Activated T-cell treated with anti-CD3 and anti-CD28 coated beads, Interleukin-2, amount 50 U/mL, for 4 hours (primary cell): ENCODE results near the gene SNN. TPM values are rescaled to one million over a fixed set of nuclear protein-coding genes. Genes with fewer than 3 reads are reported as not detected.

ENCODE experiments used
- ATAC-seq, 2 donors: fragments of 200-7000 bp; cut with Tn5 transposase; one replicate each; pipeline ENCODE4 v1.10.0; 2021
- DNase-seq: peaks from one replicate; pipeline ENCODE4 v3.0.0-alpha.2; 2020
- H3K27me3 Mint-ChIP-seq: one replicate; pipeline ENCODE4 v1.8.0; 2021; ENCODE audit warnings: low read depth, mixed read lengths
- H3K36me3 Mint-ChIP-seq: one replicate; pipeline ENCODE4 v1.8.0; 2022; ENCODE audit warnings: mixed read lengths; ENCODE audit not compliant: insufficient read depth
- H3K4me1 Mint-ChIP-seq: one replicate; pipeline ENCODE4 v1.8.0; 2021; ENCODE audit warnings: low read depth, mixed read lengths
- H3K4me3 Mint-ChIP-seq: one replicate; pipeline ENCODE4 v1.8.0; 2021; ENCODE audit warnings: mild to moderate bottlenecking, moderate library complexity, mixed read lengths
- H3K9me3 Mint-ChIP-seq: one replicate; pipeline ENCODE4 v1.8.0; 2021; ENCODE audit warnings: mixed read lengths
- total RNA-seq, 3 donors: library from RNA; stranded (reverse); gene quantifications; one replicate each; pipeline ENCODE4 v1.2.1, GENCODE V29; 2021

Gene SNN
- total RNA-seq, 3 donors from 2014 or later = 6.5 to 8.3 (median 7.6) TPM

GRCh38 chr16:11707679-11708197 is 39.5 kb downstream of the SNN start:
- Mint-ChIP-seq H3K9me3 (no peaks in the 10 kb centered on the region), H3K36me3 (peaks cover 26% of the 10 kb centered on the region), H3K4me3 (no peak overlapping the region), H3K27me3 (no peaks in the 10 kb centered on the region), H3K4me1 (peaks cover 9% of the 10 kb centered on the region)
- ATAC-seq = no peak
- DNase-seq = no peak

GRCh38 chr16:11708421-11708820 is 40.2 kb downstream of the SNN start:
- Mint-ChIP-seq H3K4me1 (peaks cover 7% of the 10 kb centered on the region), H3K27me3 (no peaks in the 10 kb centered on the region), H3K9me3 (no peaks in the 10 kb centered on the region), H3K4me3 (no peak overlapping the region), H3K36me3 (peaks cover 23% of the 10 kb centered on the region)
- ATAC-seq (no peak), DNase-seq (no peak)

- H3K36me3 Mint-ChIP-seq = peaks cover 35% of the 10 kb centered on the region
- H3K9me3 Mint-ChIP-seq = no peaks in the 10 kb centered on the region
- ATAC-seq = no peak
Measured at GRCh38 chr16:11711662-11712061, 43.4 kb downstream of the SNN start.

GRCh38 chr16:11712122-11712521 is 43.9 kb downstream of the SNN start:
- DNase-seq (no peak), ATAC-seq (no peak)
- H3K9me3 Mint-ChIP-seq = no peaks in the 10 kb centered on the region
- no peaks in the 10 kb centered on the region for H3K27me3 Mint-ChIP-seq
- H3K4me1 Mint-ChIP-seq = peaks cover 7% of the 10 kb centered on the region
- H3K36me3 Mint-ChIP-seq = peaks cover 37% of the 10 kb centered on the region
- no peak overlapping the region for H3K4me3 Mint-ChIP-seq

More at GRCh38 chr16:11711662-11712061, 43.4 kb downstream of the SNN start:
- H3K4me1 Mint-ChIP-seq = peaks cover 6% of the 10 kb centered on the region
- DNase-seq = no peak
- H3K4me3 Mint-ChIP-seq = no peak overlapping the region
- no peaks in the 10 kb centered on the region for H3K27me3 Mint-ChIP-seq

GRCh38 chr16:11715246-11715947 is 47.1 kb downstream of the SNN start:
- Mint-ChIP-seq H3K4me1 (peaks cover 15% of the 10 kb centered on the region), H3K4me3 (no peak overlapping the region), H3K27me3 (no peaks in the 10 kb centered on the region), H3K9me3 (no peaks in the 10 kb centered on the region), H3K36me3 (peaks cover 34% of the 10 kb centered on the region)
- ATAC-seq (no peak), DNase-seq (no peak)

GRCh38 chr16:11716336-11716735 is 48.1 kb downstream of the SNN start:
- H3K4me1 Mint-ChIP-seq = peaks cover 15% of the 10 kb centered on the region
- H3K36me3 Mint-ChIP-seq = peaks cover 34% of the 10 kb centered on the region
- no peak overlapping the region for H3K4me3 Mint-ChIP-seq
- no peaks in the 10 kb centered on the region for H3K9me3 Mint-ChIP-seq
- H3K27me3 Mint-ChIP-seq = no peaks in the 10 kb centered on the region
- DNase-seq (no peak), ATAC-seq (no peak)

GRCh38 chr16:11717811-11718210 is 49.6 kb downstream of the SNN start:
- no peak for DNase-seq
- H3K9me3 Mint-ChIP-seq = no peaks in the 10 kb centered on the region
- H3K4me3 Mint-ChIP-seq = no peak overlapping the region
- peaks cover 33% of the 10 kb centered on the region for H3K36me3 Mint-ChIP-seq
- peaks cover 15% of the 10 kb centered on the region for H3K4me1 Mint-ChIP-seq
- no peaks in the 10 kb centered on the region for H3K27me3 Mint-ChIP-seq
- ATAC-seq = no peak

GRCh38 chr16:11719171-11719570 is 50.9 kb downstream of the SNN start:
- Mint-ChIP-seq H3K9me3 (no peaks in the 10 kb centered on the region), H3K27me3 (no peaks in the 10 kb centered on the region), H3K4me1 (peaks cover 19% of the 10 kb centered on the region), H3K4me3 (no peak overlapping the region), H3K36me3 (peaks cover 35% of the 10 kb centered on the region)
- no peak for DNase-seq
- ATAC-seq = no peak

GRCh38 chr16:11719762-11720161 is 51.5 kb downstream of the SNN start:
- Mint-ChIP-seq H3K36me3 (peaks cover 33% of the 10 kb centered on the region), H3K4me1 (peaks cover 16% of the 10 kb centered on the region)
- no peak for ATAC-seq

GRCh38 chr16:11721781-11722467 is 53.7 kb downstream of the SNN start:
- H3K27me3 Mint-ChIP-seq = no peaks in the 10 kb centered on the region
- peaks cover 14% of the 10 kb centered on the region for H3K4me1 Mint-ChIP-seq
- H3K4me3 Mint-ChIP-seq = no peak overlapping the region
- no peaks in the 10 kb centered on the region for H3K9me3 Mint-ChIP-seq
- no peak for DNase-seq
- ATAC-seq = no peak
- H3K36me3 Mint-ChIP-seq = peaks cover 29% of the 10 kb centered on the region

More at GRCh38 chr16:11719762-11720161, 51.5 kb downstream of the SNN start:
- no peaks in the 10 kb centered on the region for H3K9me3 Mint-ChIP-seq
- no peak for DNase-seq
- H3K27me3 Mint-ChIP-seq = no peaks in the 10 kb centered on the region
- no peak overlapping the region for H3K4me3 Mint-ChIP-seq

- Mint-ChIP-seq H3K36me3 (peaks cover 31% of the 10 kb centered on the region), H3K4me1 (peaks cover 16% of the 10 kb centered on the region), H3K4me3 (no peak overlapping the region), H3K9me3 (no peaks in the 10 kb centered on the region), H3K27me3 (no peaks in the 10 kb centered on the region)
- ATAC-seq (no peak), DNase-seq (no peak)
Measured at GRCh38 chr16:11722468-11722808, 54.2 kb downstream of the SNN start.

- Mint-ChIP-seq H3K9me3 (no peaks in the 10 kb centered on the region), H3K4me1 (peaks cover 35% of the 10 kb centered on the region), H3K27me3 (no peaks in the 10 kb centered on the region), H3K4me3 (no peak overlapping the region), H3K36me3 (peaks cover 46% of the 10 kb centered on the region)
- no peak for ATAC-seq
- no peak for DNase-seq
Measured at GRCh38 chr16:11725457-11725856, 57.2 kb downstream of the SNN start.

GRCh38 chr16:11726008-11726407 is 57.8 kb downstream of the SNN start:
- Mint-ChIP-seq H3K36me3 (peaks cover 49% of the 10 kb centered on the region), H3K4me3 (no peak overlapping the region), H3K4me1 (peaks cover 36% of the 10 kb centered on the region), H3K27me3 (no peaks in the 10 kb centered on the region), H3K9me3 (no peaks in the 10 kb centered on the region)
- ATAC-seq = no peak
- no peak for DNase-seq

GRCh38 chr16:11727796-11728543 is 59.7 kb downstream of the SNN start:
- H3K4me1 Mint-ChIP-seq = peaks cover 38% of the 10 kb centered on the region
- peaks cover 55% of the 10 kb centered on the region for H3K36me3 Mint-ChIP-seq
- DNase-seq = no peak
- H3K4me3 Mint-ChIP-seq = no peak overlapping the region
- peak; percentile 76 to 83 for ATAC-seq
- no peaks in the 10 kb centered on the region for H3K9me3 Mint-ChIP-seq
- no peaks in the 10 kb centered on the region for H3K27me3 Mint-ChIP-seq
